MM.1S (cell line): Measurements from ENCODE around the gene AADACL2.

Experiments
- DNase-seq: peaks from one replicate; pipeline ENCODE4 v3.0.0-alpha.2; 2015
- H2AFZ ChIP-seq: fragments of 300-600 bp; sonication (generic); 2 replicates; pipeline ENCODE4 v1.6.0; 2016; ENCODE audit warnings: antibody characterized with exemption, low read length
- H3F3A ChIP-seq: fragments of 300-600 bp; sonication (generic); 2 replicates; pipeline ENCODE4 v1.6.1; 2016; ENCODE audit warnings: mild to moderate bottlenecking, antibody characterized with exemption, low read length, moderate library complexity, mixed read lengths; ENCODE audit not compliant: insufficient read depth
- H3K27ac ChIP-seq: fragments of 300-600 bp; sonication (generic); 2 replicates; pipeline ENCODE4 v1.5.1; 2016; ENCODE audit warnings: mild to moderate bottlenecking, low read length
- H3K27me3 ChIP-seq: fragments of 300-600 bp; sonication (generic); replicated peaks from 2 replicates; pipeline ENCODE4 v1.6.0; 2016; ENCODE audit warnings: low read length; ENCODE audit not compliant: insufficient read depth
- H3K36me3 ChIP-seq: fragments of 300-600 bp; sonication (generic); replicated peaks from 2 replicates; pipeline ENCODE4 v1.6.1; 2016; ENCODE audit warnings: mild to moderate bottlenecking, low read length, mixed read lengths; ENCODE audit not compliant: insufficient read depth
- H3K4me1 ChIP-seq: fragments of 300-600 bp; sonication (generic); 2 replicates; pipeline ENCODE4 v1.6.1; 2016; ENCODE audit warnings: low read length, mixed read lengths
- H3K4me2 ChIP-seq: fragments of 300-600 bp; sonication (generic); 2 replicates; pipeline ENCODE4 v1.6.0; 2016; ENCODE audit warnings: low read depth, low read length
- H3K4me3 ChIP-seq: fragments of 300-600 bp; sonication (generic); 2 replicates; pipeline ENCODE4 v1.5.1; 2016; ENCODE audit warnings: low read length, mixed read lengths
- H3K79me2 ChIP-seq: fragments of 300-600 bp; sonication (generic); 2 replicates; pipeline ENCODE4 v1.6.1; 2016; ENCODE audit warnings: mixed run types, low read length, mixed read lengths
- H3K9ac ChIP-seq: fragments of 300-600 bp; sonication (generic); 2 replicates; pipeline ENCODE4 v1.6.1; 2016; ENCODE audit warnings: low read length, mixed read lengths
- H3K9me2 ChIP-seq: fragments of 300-600 bp; sonication (generic); replicated peaks from 2 replicates; pipeline ENCODE4 v1.6.1; 2016; ENCODE audit warnings: mild to moderate bottlenecking, low read length, mixed read lengths; ENCODE audit not compliant: insufficient read depth
- H3K9me3 ChIP-seq: fragments of 300-600 bp; sonication (generic); replicated peaks from 2 replicates; pipeline ENCODE4 v1.6.1; 2016; ENCODE audit warnings: mild to moderate bottlenecking, low read length, mixed read lengths; ENCODE audit not compliant: insufficient read depth
- H4K20me1 ChIP-seq: fragments of 300-600 bp; sonication (generic); 2 replicates; pipeline ENCODE4 v1.6.1; 2016; ENCODE audit warnings: mild to moderate bottlenecking, low read length, moderate library complexity, mixed read lengths; ENCODE audit not compliant: insufficient read depth
- EZH2 ChIP-seq: fragments of 300-600 bp; sonication (generic); optimal IDR thresholded peaks from 2 replicates; pipeline ENCODE3; 2017; ENCODE audit warnings: low read depth, mild to moderate bottlenecking, antibody characterized with exemption, low read length, mixed read lengths
- EZH2phosphoT487 ChIP-seq: fragments of 300-600 bp; sonication (generic); IDR thresholded peaks from 2 replicates; pipeline ENCODE4 v1.6.1; 2018; ENCODE audit warnings: antibody characterized with exemption, low read length
- TF ChIP-seq, protein P1 (sequence below): fragments of 300-600 bp; sonication (generic); IDR thresholded peaks from 2 replicates; pipeline ENCODE4 v1.5.1; 2016; ENCODE audit warnings: antibody characterized with exemption, low read length, mixed read lengths

Gene AADACL2

DNA sequence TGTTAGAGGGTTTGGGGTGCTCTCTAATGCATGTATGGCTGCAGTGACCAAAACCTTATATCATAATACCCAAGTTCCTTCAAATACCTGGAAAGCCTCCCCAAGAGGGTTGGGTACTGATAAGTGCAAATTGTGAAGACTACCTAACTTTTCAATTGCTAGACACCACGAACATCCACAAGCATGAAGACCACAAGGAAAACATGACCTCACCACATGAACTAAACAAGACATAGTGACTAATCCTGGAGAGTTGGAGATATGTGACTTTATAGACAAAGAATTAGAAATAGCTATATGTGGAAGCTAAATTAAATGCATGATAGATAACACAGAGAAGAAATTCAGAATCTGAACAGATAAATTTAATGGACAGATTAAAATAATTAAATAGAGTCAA lies 23.9 kb upstream of the AADACL2 start:
- H3K36me3 ChIP-seq = no peaks in the 10 kb centered on the region
- no peaks in the 10 kb centered on the region for H3K9me2 ChIP-seq
- no peak overlapping the region for H3K27ac ChIP-seq
- no peaks in the 10 kb centered on the region for H3K27me3 ChIP-seq
- H3K4me3 ChIP-seq = no peak overlapping the region
- no peaks in the 10 kb centered on the region for H3K4me1 ChIP-seq
- H3F3A ChIP-seq = no peaks in the 10 kb centered on the region
- no peak for DNase-seq
- no peak overlapping the region for H2AFZ ChIP-seq
- no peaks in the 10 kb centered on the region for H3K9me3 ChIP-seq
- TF ChIP-seq, protein P1, sequence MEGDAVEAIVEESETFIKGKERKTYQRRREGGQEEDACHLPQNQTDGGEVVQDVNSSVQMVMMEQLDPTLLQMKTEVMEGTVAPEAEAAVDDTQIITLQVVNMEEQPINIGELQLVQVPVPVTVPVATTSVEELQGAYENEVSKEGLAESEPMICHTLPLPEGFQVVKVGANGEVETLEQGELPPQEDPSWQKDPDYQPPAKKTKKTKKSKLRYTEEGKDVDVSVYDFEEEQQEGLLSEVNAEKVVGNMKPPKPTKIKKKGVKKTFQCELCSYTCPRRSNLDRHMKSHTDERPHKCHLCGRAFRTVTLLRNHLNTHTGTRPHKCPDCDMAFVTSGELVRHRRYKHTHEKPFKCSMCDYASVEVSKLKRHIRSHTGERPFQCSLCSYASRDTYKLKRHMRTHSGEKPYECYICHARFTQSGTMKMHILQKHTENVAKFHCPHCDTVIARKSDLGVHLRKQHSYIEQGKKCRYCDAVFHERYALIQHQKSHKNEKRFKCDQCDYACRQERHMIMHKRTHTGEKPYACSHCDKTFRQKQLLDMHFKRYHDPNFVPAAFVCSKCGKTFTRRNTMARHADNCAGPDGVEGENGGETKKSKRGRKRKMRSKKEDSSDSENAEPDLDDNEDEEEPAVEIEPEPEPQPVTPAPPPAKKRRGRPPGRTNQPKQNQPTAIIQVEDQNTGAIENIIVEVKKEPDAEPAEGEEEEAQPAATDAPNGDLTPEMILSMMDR = no peak
- TF ChIP-seq EZH2phosphoT487 = no peak
- TF ChIP-seq EZH2 = no peak
- H3K79me2 ChIP-seq = no peaks in the 10 kb centered on the region
- H3K9ac ChIP-seq = no peak overlapping the region
- H3K4me2 ChIP-seq = no peak overlapping the region
- H4K20me1 ChIP-seq = no peaks in the 10 kb centered on the region

- Histone ChIP-seq H3K4me2 (no peak overlapping the region), H3K79me2 (no peaks in the 10 kb centered on the region), H4K20me1 (no peaks in the 10 kb centered on the region), H3K27me3 (no peaks in the 10 kb centered on the region), H3K9me2 (no peaks in the 10 kb centered on the region), H3K4me1 (no peaks in the 10 kb centered on the region), H3K27ac (no peak overlapping the region), H3K4me3 (no peak overlapping the region), H3F3A (no peaks in the 10 kb centered on the region), H2AFZ (no peak overlapping the region), H3K9me3 (no peaks in the 10 kb centered on the region), H3K36me3 (no peaks in the 10 kb centered on the region), H3K9ac (no peak overlapping the region)
- DNase-seq = no peak
- no peak for TF ChIP-seq EZH2
- no peak for TF ChIP-seq EZH2phosphoT487
- TF ChIP-seq, protein P1 = no peak
Observed at GRCh38 chr3:151721294-151721693, 12.4 kb upstream of the AADACL2 start.

GRCh38 chr3:151722856-151723255 lies 10.9 kb upstream of the AADACL2 start:
- H3K9me2 ChIP-seq = no peaks in the 10 kb centered on the region
- no peak for DNase-seq
- no peak overlapping the region for H3K4me3 ChIP-seq
- no peak overlapping the region for H3K4me2 ChIP-seq
- no peak overlapping the region for H3K27ac ChIP-seq
- no peaks in the 10 kb centered on the region for H3K4me1 ChIP-seq
- no peak overlapping the region for H2AFZ ChIP-seq
- no peak for TF ChIP-seq EZH2phosphoT487
- TF ChIP-seq, protein P1 = no peak
- TF ChIP-seq EZH2 = no peak
- H3K36me3 ChIP-seq = no peaks in the 10 kb centered on the region
- H3K9me3 ChIP-seq = no peaks in the 10 kb centered on the region
- H3K9ac ChIP-seq = no peak overlapping the region
- no peaks in the 10 kb centered on the region for H3K27me3 ChIP-seq
- H3F3A ChIP-seq = no peaks in the 10 kb centered on the region
- no peaks in the 10 kb centered on the region for H3K79me2 ChIP-seq
- no peaks in the 10 kb centered on the region for H4K20me1 ChIP-seq
